WTC11 (cell line): ENCODE data around the gene IFNGR2. TPM values are rescaled to one million over a fixed set of nuclear protein-coding genes. Genes with fewer than 3 reads are reported as not detected.

Source experiments
- ATAC-seq: fragments of 200-7000 bp; cut with Tn5 transposase; 2 replicates; pipeline ENCODE4 v1.10.0; 2021; ENCODE audit warnings: mild to moderate bottlenecking, moderate library complexity
- CTCF ChIA-PET: fragments of 300-600 bp; sonication (Branson Sonifier 250); formaldehyde crosslinking; loops from one replicate; lab custom pipeline; 2021; ENCODE audit warnings: antibody characterized with exemption; lab: Charles Lee
- POLR2A ChIA-PET: fragments of 350-600 bp; sonication (Branson Sonifier 250); formaldehyde crosslinking; loops from one replicate; lab custom pipeline; 2021; ENCODE audit warnings: antibody characterized with exemption; lab: Charles Lee
- DNase-seq: peaks from one replicate; pipeline ENCODE4 v3.0.0; 2021; ENCODE audit warnings: low spot score
- H3K27ac Mint-ChIP-seq: 2 replicates; pipeline ENCODE4 v1.8.0; 2021; ENCODE audit warnings: mixed read lengths
- H3K27me3 Mint-ChIP-seq: 2 replicates; pipeline ENCODE4 v1.8.0; 2021; ENCODE audit warnings: low read depth, mild to moderate bottlenecking, moderate library complexity, mixed read lengths
- H3K36me3 Mint-ChIP-seq: 2 replicates; pipeline ENCODE4 v1.8.0; 2021; ENCODE audit warnings: mixed read lengths
- H3K4me1 Mint-ChIP-seq: 2 replicates; pipeline ENCODE4 v1.8.0; 2022; ENCODE audit warnings: mixed read lengths
- H3K4me3 Mint-ChIP-seq: 2 replicates; pipeline ENCODE4 v1.8.0; 2021; ENCODE audit warnings: mild to moderate bottlenecking, moderate library complexity, mixed read lengths
- H3K9me3 Mint-ChIP-seq: 2 replicates; pipeline ENCODE4 v1.8.0; 2021; ENCODE audit warnings: mixed read lengths
- ARID4B ChIP-seq: sonication (generic); formaldehyde crosslinking; IDR thresholded peaks from 2 replicates; pipeline ENCODE4 v1.8.0; 2023; ENCODE audit warnings: missing genetic modification reagents, mild to moderate bottlenecking, borderline replicate concordance
- ATF1 ChIP-seq: sonication (generic); formaldehyde crosslinking; IDR thresholded peaks from 2 replicates; pipeline ENCODE4 v1.8.1; 2023; ENCODE audit warnings: mild to moderate bottlenecking, moderate library complexity, missing genetic modification reagents
- ATF2 ChIP-seq: sonication (generic); formaldehyde crosslinking; IDR thresholded peaks from 2 replicates; pipeline ENCODE4 v1.8.1; 2022; ENCODE audit warnings: low read depth, missing genetic modification reagents, borderline replicate concordance
- ATF3 ChIP-seq: sonication (generic); formaldehyde crosslinking; conservative IDR thresholded peaks from 2 replicates; pipeline ENCODE4 v1.8.1; 2022; ENCODE audit warnings: mild to moderate bottlenecking, missing genetic modification reagents
- E2F5 ChIP-seq: sonication (generic); formaldehyde crosslinking; IDR thresholded peaks from 2 replicates; pipeline ENCODE4 v1.8.1; 2022; ENCODE audit warnings: mild to moderate bottlenecking, moderate library complexity, missing genetic modification reagents
- ESRRA ChIP-seq: sonication (generic); formaldehyde crosslinking; IDR thresholded peaks from 2 replicates; pipeline ENCODE4 v1.8.1; 2022; ENCODE audit warnings: mild to moderate bottlenecking, missing genetic modification reagents, borderline replicate concordance
- GTF2I ChIP-seq: fragments of 250-450 bp; sonication (Bioruptor Pico); conservative IDR thresholded peaks from 2 replicates; pipeline ENCODE4 v1.4.0; 2021; ENCODE audit warnings: mild to moderate bottlenecking
- HMGXB4 ChIP-seq: sonication (generic); formaldehyde crosslinking; IDR thresholded peaks from 2 replicates; pipeline ENCODE4 v1.8.1; 2023; ENCODE audit warnings: mild to moderate bottlenecking, moderate library complexity, missing genetic modification reagents
- IRF1 ChIP-seq: sonication (generic); formaldehyde crosslinking; IDR thresholded peaks from 2 replicates; pipeline ENCODE4 v1.8.0; 2023; ENCODE audit warnings: missing genetic modification reagents
- IRF2 ChIP-seq: sonication (generic); formaldehyde crosslinking; IDR thresholded peaks from 2 replicates; pipeline ENCODE4 v1.8.0; 2022; ENCODE audit warnings: low read depth, missing genetic modification reagents, borderline replicate concordance
- JAZF1 ChIP-seq: fragments of 250-450 bp; sonication (Bioruptor Pico); IDR thresholded peaks from 2 replicates; pipeline ENCODE4 v1.9.0; 2021; ENCODE audit warnings: moderate library complexity, mild to moderate bottlenecking, inconsistent platforms
- NFE2L1 ChIP-seq: sonication (generic); formaldehyde crosslinking; IDR thresholded peaks from 2 replicates; pipeline ENCODE4 v1.8.1; 2023; ENCODE audit warnings: missing genetic modification reagents
- NFYB ChIP-seq: sonication (generic); formaldehyde crosslinking; conservative IDR thresholded peaks from 2 replicates; pipeline ENCODE4 v1.8.0; 2022; ENCODE audit warnings: low read depth, missing genetic modification reagents
- NR2C2 ChIP-seq: sonication (generic); formaldehyde crosslinking; IDR thresholded peaks from 2 replicates; pipeline ENCODE4 v1.8.0; 2022; ENCODE audit warnings: mild to moderate bottlenecking, missing genetic modification reagents
- OVOL2 ChIP-seq: fragments of 250-450 bp; sonication (Bioruptor Pico); IDR thresholded peaks from 2 replicates; pipeline ENCODE4 v1.9.0; 2021; ENCODE audit warnings: mild to moderate bottlenecking, borderline replicate concordance
- PRRX2 ChIP-seq: fragments of 250-450 bp; sonication (Bioruptor Pico); IDR thresholded peaks from 2 replicates; pipeline ENCODE4 v1.8.0; 2021; ENCODE audit warnings: mild to moderate bottlenecking
- SOX15 ChIP-seq: fragments of 250-450 bp; sonication (Bioruptor Pico); IDR thresholded peaks from 2 replicates; pipeline ENCODE4 v1.9.0; 2021; ENCODE audit warnings: mild to moderate bottlenecking
- TP53 ChIP-seq: sonication (generic); formaldehyde crosslinking; IDR thresholded peaks from 2 replicates; pipeline ENCODE4 v1.8.1; 2023; ENCODE audit warnings: mild to moderate bottlenecking, missing genetic modification reagents
- ZBTB43 ChIP-seq: sonication (generic); formaldehyde crosslinking; IDR thresholded peaks from 2 replicates; pipeline ENCODE4 v1.8.1; 2023; ENCODE audit warnings: mild to moderate bottlenecking, missing genetic modification reagents
- ZSCAN18 ChIP-seq: fragments of 250-450 bp; sonication (Bioruptor Pico); IDR thresholded peaks from 2 replicates; pipeline ENCODE4 v2.1.2; 2022; ENCODE audit warnings: mild to moderate bottlenecking, moderate library complexity
- total RNA-seq: library from RNA; stranded (reverse); gene quantifications from 3 replicates; pipeline ENCODE4 v1.2.3, GENCODE V29; 2021

IFNGR2 gene
- total RNA-seq, 1 experiment from 2014 or later, result 34.1 TPM

- no peak for TF ChIP-seq ZBTB43
- no peak for TF ChIP-seq NFYB
- no peak for TF ChIP-seq ZSCAN18 (CRISPR knock-in tag)
- no peak for TF ChIP-seq NFE2L1 (CRISPR knock-in tag)
- TF ChIP-seq TP53 (CRISPR knock-in tag), result no peak
- no peak for TF ChIP-seq ESRRA
Observed at GRCh38 chr21:33371366-33371765, 31.8 kb upstream of the IFNGR2 start (continued).

- no peak for DNase-seq
- H3K27ac Mint-ChIP-seq, result no peak overlapping the region
- no peak for ATAC-seq
- no peaks in the 10 kb centered on the region; the same call in none of the 2 replicates for H3K27me3 Mint-ChIP-seq
- no peak overlapping the region for H3K4me3 Mint-ChIP-seq
- CTCF ChIA-PET, result interaction anchor here (0.7 to 1.1 kb wide), 2 partner anchors 24 to 531 kb away, joined by 3 to 5 read pairs; no protein-coding TSS in a partner anchor
- H3K4me1 Mint-ChIP-seq, result peaks cover 5% of the 10 kb centered on the region; the same call in 1 of the 2 replicates
- H3K36me3 Mint-ChIP-seq, result peaks cover 30% of the 10 kb centered on the region
- TF ChIP-seq NR2C2 (no peak), ATF3 (CRISPR knock-in tag) (no peak), ATF1 (CRISPR knock-in tag) (no peak), HMGXB4 (CRISPR knock-in tag) (no peak), GTF2I (no peak), OVOL2 (CRISPR knock-in tag) (no peak), ESRRA (no peak), E2F5 (no peak), IRF2 (CRISPR knock-in tag) (no peak), IRF1 (CRISPR knock-in tag) (no peak), JAZF1 (CRISPR knock-in tag) (no peak), SOX15 (CRISPR knock-in tag) (no peak), PRRX2 (CRISPR knock-in tag) (no peak), ARID4B (CRISPR knock-in tag) (no peak), ATF2 (no peak)
- TF ChIP-seq, all 79 proteins: peak for 0
- H3K9me3 Mint-ChIP-seq, result peaks cover 30% of the 10 kb centered on the region
- POLR2A ChIA-PET, result interaction anchor here (0.7 kb wide), 1 partner anchor 570 kb away, joined by 6 read pairs; no protein-coding TSS in a partner anchor
Observed at GRCh38 chr21:33372582-33372981, 30.6 kb upstream of the IFNGR2 start.
